Measurements from ENCODE around the gene PHAF1.

- no peak for TF ChIP-seq CTCF (IDR thresholded peaks at IDR 0.05)
- TF ChIP-seq EZH2 (IDR thresholded peaks at IDR 0.05; ENCODE audit: borderline replicate concordance, insufficient read depth, low read depth, low read length, poor library complexity, severe bottlenecking) = no peak
Observed at GRCh38 chr16:67129422-67129821, 19.7 kb downstream of the PHAF1 start.
